Duodenal mucosa (tissue), 2 donors: ENCODE data around the gene GPR32.
"Not testable (repeated sequence)": the region's sequence is repeated elsewhere in the genome, so short reads cannot be mapped to it uniquely, and the experiment has no call there.

ENCODE experiments used
- H3K27ac ChIP-seq: one replicate; pipeline ENCODE4 v1.7.0; 2013; ENCODE audit warnings: low read depth, low read length
- H3K27me3 ChIP-seq, 2 donors: one replicate each; pipeline ENCODE4 v1.7.0; 2013; ENCODE audit warnings: low read length in 2 of 2, control low read depth in 1 of 2; ENCODE audit not compliant: insufficient read depth in 2 of 2, control insufficient read depth in 1 of 2
- H3K36me3 ChIP-seq, 2 donors: one replicate each; pipeline ENCODE4 v1.7.0; 2013; ENCODE audit warnings: low read length in 2 of 2, control low read depth in 1 of 2; ENCODE audit not compliant: insufficient read depth in 2 of 2, control insufficient read depth in 1 of 2
- H3K4me1 ChIP-seq, 2 donors: one replicate each; pipeline ENCODE4 v1.7.0; 2013; ENCODE audit warnings: low read length in 2 of 2, control low read depth in 1 of 2; ENCODE audit not compliant: insufficient read depth in 2 of 2, control insufficient read depth in 1 of 2
- H3K4me3 ChIP-seq, 2 donors: one replicate each; pipeline ENCODE4 v1.7.0; 2013; ENCODE audit warnings: low read length in 2 of 2, low read depth in 1 of 2
- H3K9ac ChIP-seq, 2 donors: one replicate each; pipeline ENCODE4 v1.7.0; 2013; ENCODE audit warnings: low read length in 2 of 2, low read depth in 1 of 2
- H3K9me3 ChIP-seq, 2 donors: one replicate each; pipeline ENCODE4 v1.7.0; 2013; ENCODE audit warnings: low read length in 2 of 2, control low read depth in 1 of 2; ENCODE audit not compliant: control insufficient read depth in 1 of 2

Gene GPR32, protein sequence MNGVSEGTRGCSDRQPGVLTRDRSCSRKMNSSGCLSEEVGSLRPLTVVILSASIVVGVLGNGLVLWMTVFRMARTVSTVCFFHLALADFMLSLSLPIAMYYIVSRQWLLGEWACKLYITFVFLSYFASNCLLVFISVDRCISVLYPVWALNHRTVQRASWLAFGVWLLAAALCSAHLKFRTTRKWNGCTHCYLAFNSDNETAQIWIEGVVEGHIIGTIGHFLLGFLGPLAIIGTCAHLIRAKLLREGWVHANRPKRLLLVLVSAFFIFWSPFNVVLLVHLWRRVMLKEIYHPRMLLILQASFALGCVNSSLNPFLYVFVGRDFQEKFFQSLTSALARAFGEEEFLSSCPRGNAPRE

GRCh38 chr19:50770164-50770563, at the start of gene GPR32:
Gene GPR32 (plus strand): TSS chr19:50770464. CDS start chr19:50770601, 137 bp downstream.
- H3K27me3 ChIP-seq, H3K9ac ChIP-seq, H3K4me3 ChIP-seq, H3K9me3 ChIP-seq, H3K36me3 ChIP-seq, H3K27ac ChIP-seq, H3K4me1 ChIP-seq: not testable (repeated sequence)

DNA sequence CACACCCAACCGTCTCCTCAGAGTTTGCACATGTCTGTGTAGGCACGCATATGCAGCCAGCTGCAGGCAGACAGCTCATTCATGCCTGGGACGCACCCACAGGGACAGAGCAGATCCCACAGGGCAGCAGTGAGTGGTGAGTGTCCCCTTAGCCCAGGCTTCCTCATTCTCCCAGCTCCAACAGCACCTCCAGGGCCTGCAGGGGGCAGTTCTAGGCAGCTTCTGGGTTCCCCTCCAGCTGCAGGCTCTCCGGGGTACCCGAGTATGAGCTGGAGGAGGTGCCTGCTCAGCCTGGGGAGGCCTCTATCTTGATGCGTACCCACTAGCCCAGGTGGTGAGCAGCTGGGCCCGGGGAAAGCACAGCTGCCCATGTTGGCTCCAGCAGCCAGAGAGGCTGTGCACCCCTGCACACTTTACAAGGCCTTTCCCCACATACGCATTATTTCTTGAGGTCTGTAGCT, 49.3 kb upstream of the GPR32 start:
- no peaks in the 10 kb centered on the region for H3K36me3 ChIP-seq
- peaks cover 10 to 16% of the 10 kb centered on the region in 2 donors for H3K4me1 ChIP-seq
- H3K9ac ChIP-seq = no peak overlapping the region
- H3K27ac ChIP-seq = no peak overlapping the region
- no peak overlapping the region for H3K4me3 ChIP-seq
- no peaks in the 10 kb centered on the region for H3K9me3 ChIP-seq
- peaks cover 43 to 44% of the 10 kb centered on the region in 2 donors for H3K27me3 ChIP-seq

GRCh38 chr19:50721441-50722137, 48.7 kb upstream of the GPR32 start:
- H3K4me1 ChIP-seq = peaks cover 10 to 16% of the 10 kb centered on the region in 2 donors

GRCh38 chr19:50722201-50723013, 47.9 kb upstream of the GPR32 start:
- Histone ChIP-seq H3K4me3 (no peak overlapping the region), H3K4me1 (peaks cover 10 to 16% of the 10 kb centered on the region in 2 donors), H3K27ac (no peak overlapping the region), H3K9ac (no peak overlapping the region), H3K36me3 (no peaks in the 10 kb centered on the region), H3K9me3 (no peaks in the 10 kb centered on the region), H3K27me3 (peaks cover 40 to 43% of the 10 kb centered on the region in 2 donors)

More at GRCh38 chr19:50721441-50722137, 48.7 kb upstream of the GPR32 start:
- Histone ChIP-seq H3K9me3 (no peaks in the 10 kb centered on the region), H3K36me3 (no peaks in the 10 kb centered on the region), H3K4me3 (no peak overlapping the region), H3K27me3 (peaks cover 43 to 44% of the 10 kb centered on the region in 2 donors), H3K9ac (no peak overlapping the region), H3K27ac (no peak overlapping the region)

DNA sequence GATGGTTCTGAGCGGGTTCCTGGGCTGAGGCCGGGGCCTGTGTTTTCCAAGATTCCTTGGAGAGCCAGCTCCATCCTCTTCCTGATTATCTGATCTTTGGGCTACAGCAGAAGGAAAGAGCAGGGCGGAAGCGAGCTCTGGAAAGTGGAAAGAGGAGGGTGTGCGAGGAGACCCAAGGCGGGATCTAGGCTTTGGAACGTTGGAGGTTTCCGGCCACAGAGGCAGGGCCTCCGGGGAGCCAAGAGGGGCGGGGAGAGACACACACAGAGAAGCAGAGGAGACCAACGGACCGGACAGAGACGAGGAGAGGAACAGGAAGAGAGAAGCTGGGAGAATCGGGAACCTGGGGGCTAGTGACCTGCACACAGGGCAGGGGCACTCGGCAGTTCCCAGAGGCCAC, 47.2 kb upstream of the GPR32 start, which contains the start of gene CLEC11A:
Gene CLEC11A, plus strand, starts transcription at position 296 of the 400 bp plus-strand sequence. CDS start 162 bp downstream, outside the sequence.
- Histone ChIP-seq H3K9ac (no peak within 1 kb of the TSS), H3K9me3 (no peaks in the 10 kb centered on the region), H3K27ac (no peak within 1 kb of the TSS), H3K36me3 (no peaks in the 10 kb centered on the region), H3K4me1 (peaks cover 10 to 16% of the 10 kb centered on the region in 2 donors), H3K4me3 (peak within 1 kb of the TSS; percentile 65 to 69), H3K27me3 (peaks cover 34 to 39% of the 10 kb centered on the region in 2 donors)

- peaks cover 10 to 16% of the 10 kb centered on the region in 2 donors for H3K4me1 ChIP-seq
- H3K4me3 ChIP-seq = peak overlapping the region; percentile 65 to 69
- no peak overlapping the region for H3K9ac ChIP-seq
- H3K27me3 ChIP-seq = peaks cover 34 to 39% of the 10 kb centered on the region in 2 donors
- H3K27ac ChIP-seq = no peak overlapping the region
- no peaks in the 10 kb centered on the region for H3K9me3 ChIP-seq
- no peaks in the 10 kb centered on the region for H3K36me3 ChIP-seq
These were observed 46.3 kb upstream of the GPR32 start for GRCh38 chr19:50723735-50724521.

DNA sequence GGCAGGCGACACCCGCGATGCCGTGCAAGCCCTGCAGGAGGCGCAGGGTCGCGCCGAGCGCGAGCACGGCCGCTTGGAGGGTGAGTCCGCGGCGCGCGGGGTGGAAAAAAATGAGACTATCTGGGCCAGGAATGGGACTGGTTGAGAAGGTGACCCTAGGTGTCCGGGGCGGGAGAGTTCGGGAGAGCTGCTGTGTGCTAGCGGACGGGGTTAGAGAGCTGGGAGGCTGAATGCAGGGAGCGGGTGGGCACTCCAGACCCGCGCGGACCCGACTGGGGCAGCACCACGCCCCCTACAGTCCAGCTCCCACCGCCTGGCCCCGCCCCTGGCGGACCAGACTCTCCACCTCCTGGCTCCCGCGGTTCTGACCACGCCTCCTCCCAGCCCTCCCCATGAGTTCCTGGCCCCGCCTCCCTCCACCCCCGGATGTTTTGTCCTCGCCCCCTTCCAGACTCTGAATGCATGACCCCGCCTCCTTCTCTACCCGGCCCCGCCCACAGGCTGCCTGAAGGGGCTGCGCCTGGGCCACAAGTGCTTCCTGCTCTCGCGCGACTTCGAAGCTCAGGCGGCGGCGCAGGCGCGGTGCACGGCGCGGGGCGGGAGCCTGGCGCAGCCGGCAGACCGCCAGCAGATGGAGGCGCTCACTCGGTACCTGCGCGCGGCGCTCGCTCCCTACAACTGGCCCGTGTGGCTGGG, 45.6 kb upstream of the GPR32 start:
- H3K4me1 ChIP-seq = peaks cover 10 to 16% of the 10 kb centered on the region in 2 donors
- no peaks in the 10 kb centered on the region for H3K9me3 ChIP-seq
- peaks cover 34 to 39% of the 10 kb centered on the region in 2 donors for H3K27me3 ChIP-seq
- H3K9ac ChIP-seq = peak overlapping the region in 1 of 2 donors; percentile 43
- no peak overlapping the region for H3K27ac ChIP-seq
- H3K36me3 ChIP-seq = no peaks in the 10 kb centered on the region
- H3K4me3 ChIP-seq = peak overlapping the region; percentile 65 to 69

GRCh38 chr19:50725218-50725910, 44.9 kb upstream of the GPR32 start:
- Histone ChIP-seq H3K27me3 (peaks cover 29 to 36% of the 10 kb centered on the region in 2 donors), H3K9ac (peak overlapping the region in 1 of 2 donors; percentile 43)

More at GRCh38 chr19:50725218-50725910, 44.9 kb upstream of the GPR32 start:
- Histone ChIP-seq H3K4me1 (peaks cover 10 to 16% of the 10 kb centered on the region in 2 donors), H3K27ac (no peak overlapping the region), H3K9me3 (no peaks in the 10 kb centered on the region), H3K36me3 (no peaks in the 10 kb centered on the region), H3K4me3 (peak overlapping the region; percentile 65 to 69)
